IMR-90 (cell line): ENCODE measurements around the gene TRIP6. TPM values are rescaled to one million over a fixed set of nuclear protein-coding genes. Genes with fewer than 3 reads are reported as not detected.

Experiments used
- ATAC-seq: fragments of 200-7000 bp; cut with Tn5 transposase; 2 replicates; pipeline ENCODE4 v1.9.1; 2020; ENCODE audit warnings: low read depth, mild to moderate bottlenecking, moderate library complexity
- BruUV-seq: library from RNA; stranded (reverse); fragments of 400-500 nt; replicated peaks from 2 replicates; lab custom pipeline; 2021; lab: Mats Ljungman, UMichigan
- CTCF ChIA-PET: fragments of 300-600 bp; formaldehyde crosslinking; extraction: SDS; loops from one replicate; lab custom pipeline; 2021; ENCODE audit warnings: antibody characterized with exemption; lab: Yijun Ruan, JAX
- POLR2A ChIA-PET: fragments of 300-600 bp; sonication (Branson Sonifier 250); formaldehyde crosslinking; loops from one replicate; lab custom pipeline; 2022; ENCODE audit warnings: antibody characterized with exemption; ENCODE audit not compliant: unreplicated experiment; lab: Charles Lee
- DNase-seq: peaks from one replicate; pipeline ENCODE4 v3.0.0; 2013
- H2AFZ ChIP-seq: replicated peaks from 2 replicates; pipeline ENCODE3; 2013; ENCODE audit warnings: low read length, mild to moderate bottlenecking; ENCODE audit not compliant: poor library complexity
- H2AK5ac ChIP-seq: 2 replicates; pipeline ENCODE4 v1.6.1; 2013; ENCODE audit warnings: low read depth, low read length, inconsistent platforms
- H2AK9ac ChIP-seq: replicated peaks from 2 replicates; pipeline ENCODE3; 2013; ENCODE audit warnings: mild to moderate bottlenecking, low read depth, low read length, moderate library complexity; ENCODE audit not compliant: poor library complexity
- H2BK120ac ChIP-seq: 2 replicates; pipeline ENCODE4 v1.6.1; 2013; ENCODE audit warnings: low read depth, low read length, inconsistent platforms
- H2BK15ac ChIP-seq: 3 replicates; pipeline ENCODE4 v1.6.1; 2013; ENCODE audit warnings: low read depth, low read length, inconsistent platforms
- H2BK20ac ChIP-seq: 2 replicates; pipeline ENCODE4 v1.6.1; 2013; ENCODE audit warnings: low read depth, mild to moderate bottlenecking, inconsistent platforms, low read length, moderate library complexity
- H2BK5ac ChIP-seq: 2 replicates; pipeline ENCODE4 v1.6.1; 2013; ENCODE audit warnings: mild to moderate bottlenecking, low read depth, low read length, inconsistent platforms; ENCODE audit not compliant: poor library complexity, severe bottlenecking
- H3K14ac ChIP-seq: replicated peaks from 2 replicates; pipeline ENCODE4 v1.6.1; 2013; ENCODE audit warnings: low read depth, low read length, inconsistent platforms
- H3K18ac ChIP-seq: 2 replicates; pipeline ENCODE4 v1.6.1; 2013; ENCODE audit warnings: low read depth, low read length, control low read depth
- H3K23ac ChIP-seq: 2 replicates; pipeline ENCODE4 v1.6.1; 2013; ENCODE audit warnings: low read depth, low read length, inconsistent platforms
- H3K27ac ChIP-seq: 2 replicates; pipeline ENCODE4 v1.5.1; 2013; ENCODE audit warnings: mild to moderate bottlenecking, control low read depth, low read length; ENCODE audit not compliant: insufficient read depth
- H3K27me3 ChIP-seq: 2 replicates; pipeline ENCODE4 v1.6.1; 2013; ENCODE audit warnings: low read length; ENCODE audit not compliant: control insufficient read depth, insufficient read depth
- H3K36me3 ChIP-seq: 2 replicates; pipeline ENCODE4 v1.6.1; 2013; ENCODE audit warnings: low read length, mixed read lengths; ENCODE audit not compliant: control insufficient read depth, insufficient read depth
- H3K4ac ChIP-seq: 2 replicates; pipeline ENCODE4 v1.6.1; 2013; ENCODE audit warnings: low read depth, low read length, inconsistent platforms
- H3K4me1 ChIP-seq: 2 replicates; pipeline ENCODE4 v1.6.1; 2013; ENCODE audit warnings: low read length, mixed read lengths; ENCODE audit not compliant: control insufficient read depth, insufficient read depth
- H3K4me2 ChIP-seq: 2 replicates; pipeline ENCODE4 v1.6.1; 2013; ENCODE audit warnings: low read depth, mild to moderate bottlenecking, control low read depth, low read length, moderate library complexity
- H3K4me3 ChIP-seq: 2 replicates; pipeline ENCODE4 v1.5.1; 2013; ENCODE audit warnings: low read depth, mild to moderate bottlenecking, control low read depth, low read length, moderate library complexity; ENCODE audit not compliant: insufficient read depth
- H3K56ac ChIP-seq: 2 replicates; pipeline ENCODE4 v1.6.1; 2013; ENCODE audit warnings: low read length, inconsistent platforms; ENCODE audit not compliant: insufficient read depth; ENCODE audit errors: extremely low read depth
- H3K79me1 ChIP-seq, 2 experiments: 2 replicates each; pipeline ENCODE4 v1.6.1; 2013; ENCODE audit warnings: low read length in 2 of 2, inconsistent platforms in 1 of 2, low read depth in 1 of 2
- H3K9ac ChIP-seq: 2 replicates; pipeline ENCODE4 v1.6.1; 2013; ENCODE audit warnings: low read depth, low read length, control low read depth
- H3K9me1 ChIP-seq: 2 replicates; pipeline ENCODE4 v1.6.1; 2013; ENCODE audit warnings: low read length, inconsistent platforms; ENCODE audit not compliant: insufficient read depth
- H3K9me3 ChIP-seq: 2 replicates; pipeline ENCODE4 v1.6.1; 2013; ENCODE audit warnings: low read length; ENCODE audit not compliant: control insufficient read depth, insufficient read depth
- H4K20me1 ChIP-seq: 2 replicates; pipeline ENCODE4 v1.6.1; 2013; ENCODE audit warnings: low read length, inconsistent platforms; ENCODE audit not compliant: insufficient read depth
- H4K5ac ChIP-seq: 2 replicates; pipeline ENCODE4 v1.6.1; 2013; ENCODE audit warnings: mild to moderate bottlenecking, low read depth, low read length, control low read depth
- H4K8ac ChIP-seq, 2 experiments: 2 replicates each; pipeline ENCODE4 v1.6.1; 2013; ENCODE audit warnings: low read depth in 2 of 2, low read length in 2 of 2, control low read depth in 1 of 2, inconsistent platforms in 1 of 2
- H4K91ac ChIP-seq: 2 replicates; pipeline ENCODE4 v1.6.1; 2013; ENCODE audit warnings: low read depth, low read length, inconsistent platforms; ENCODE audit not compliant: insufficient read depth
- BHLHE40 ChIP-seq: fragments of 150-350 bp; IDR thresholded peaks from 2 replicates; pipeline ENCODE4 v1.6.1; 2016; ENCODE audit warnings: mild to moderate bottlenecking, low read depth, low read length
- CEBPB ChIP-seq: IDR thresholded peaks from 2 replicates; pipeline ENCODE4 v1.6.1; 2012; ENCODE audit warnings: low read depth, low read length, improper control_type of control experiment
- CHD1 ChIP-seq: IDR thresholded peaks from 2 replicates; pipeline ENCODE4 v1.6.1; 2012; ENCODE audit warnings: low read depth, low read length, improper control_type of control experiment
- ELK1 ChIP-seq: fragments of 150-350 bp; IDR thresholded peaks from 2 replicates; pipeline ENCODE4 v1.6.1; 2016; ENCODE audit warnings: low read depth, mild to moderate bottlenecking, low read length, moderate library complexity, borderline replicate concordance
- FOS ChIP-seq: fragments of 150-350 bp; IDR thresholded peaks from 2 replicates; pipeline ENCODE4 v1.6.1; 2016; ENCODE audit warnings: low read depth, low read length
- MAFK ChIP-seq: IDR thresholded peaks from 2 replicates; pipeline ENCODE4 v1.6.1; 2012; ENCODE audit warnings: low read depth, low read length, improper control_type of control experiment
- MAZ ChIP-seq: IDR thresholded peaks from 2 replicates; pipeline ENCODE4 v1.6.1; 2012; ENCODE audit warnings: low read depth, mild to moderate bottlenecking, low read length, improper control_type of control experiment, moderate library complexity, borderline replicate concordance
- MXI1 ChIP-seq: IDR thresholded peaks from 2 replicates; pipeline ENCODE4 v1.6.1; 2012; ENCODE audit warnings: low read depth, mild to moderate bottlenecking, low read length, moderate library complexity, borderline replicate concordance
- NFE2L2 ChIP-seq: fragments of 150-350 bp; IDR thresholded peaks from 2 replicates; pipeline ENCODE4 v1.6.1; 2016; ENCODE audit warnings: low read depth, mild to moderate bottlenecking, low read length
- POLR2A ChIP-seq: IDR thresholded peaks from 2 replicates; pipeline ENCODE4 v1.6.1; 2012; ENCODE audit warnings: mild to moderate bottlenecking, low read depth, low read length
- RAD21 ChIP-seq: IDR thresholded peaks from 2 replicates; pipeline ENCODE4 v1.6.1; 2012; ENCODE audit warnings: low read length, improper control_type of control experiment
- RCOR1 ChIP-seq: IDR thresholded peaks from 2 replicates; pipeline ENCODE4 v1.6.1; 2012; ENCODE audit warnings: mild to moderate bottlenecking, low read length, improper control_type of control experiment; ENCODE audit not compliant: insufficient replicate concordance
- RFX5 ChIP-seq: IDR thresholded peaks from 2 replicates; pipeline ENCODE4 v1.8.0; 2012; ENCODE audit warnings: low read depth, mild to moderate bottlenecking, low read length, moderate library complexity
- SMC3 ChIP-seq: fragments of 150-350 bp; IDR thresholded peaks from 2 replicates; pipeline ENCODE4 v1.6.1; 2016; ENCODE audit warnings: low read depth, mild to moderate bottlenecking, antibody characterized with exemption, low read length, moderate library complexity
- USF2 ChIP-seq: fragments of 150-350 bp; IDR thresholded peaks from 2 replicates; pipeline ENCODE4 v1.6.1; 2017; ENCODE audit warnings: mild to moderate bottlenecking, antibody characterized with exemption, low read length, low read depth
- WGBS, 2 experiments: methylation state at CpG; one replicate each; pipeline versions ENCODE4 v1.1.5 to v1.1.7; 2013; ENCODE audit warnings: missing lambda C conversion rate in 2 of 2; ENCODE audit not compliant: insufficient read length in 1 of 2; ENCODE audit errors: extremely low coverage in 2 of 2; 5-methylcytosine and 5-hydroxymethylcytosine counted together
- dilution Hi-C: fragments of 300-500 bp; cut with HindIII; formaldehyde crosslinking; loops from one replicate; pipeline ENCODE4 v1.14.3; 2018; ENCODE audit warnings: low sequenced_read_pairs; ENCODE audit not compliant: unreplicated experiment
- in situ Hi-C: fragments of 300-500 bp; cut with MboI; formaldehyde crosslinking; loops from 3 replicates; pipeline ENCODE4 v1.14.3; 2019; ENCODE audit warnings: low sequenced_read_pairs, inconsistent platforms, mixed read lengths
- intact Hi-C: fragments of 100-400 bp; cut with micrococcal nuclease; formaldehyde crosslinking; loops from 2 replicates; pipeline ENCODE4 v1.10.0; 2022
- polyA plus RNA-seq, 3 experiments: library from polyadenylated mRNA; depleted of rRNA; stranded (reverse); fragments of >200 nt; gene quantifications; 2 replicates each; pipeline ENCODE4 v1.2.3, GENCODE V29; 2012; ENCODE audit warnings: low replicate concordance in 1 of 3
- total RNA-seq: library from RNA; depleted of rRNA; stranded (reverse); fragments of >200 nt; gene quantifications from 2 replicates; pipeline ENCODE4 v1.2.3, GENCODE V29; 2012
- TF ChIP-seq, protein P1 (sequence below): conservative IDR thresholded peaks from 2 replicates; pipeline ENCODE4 v1.5.1; 2012; ENCODE audit warnings: mild to moderate bottlenecking, low read depth, low read length, improper control_type of control experiment

The TRIP6 gene
- total and polyA plus RNA-seq, 2 of the 4 experiments (the other 2 are of a cell fraction) = 36.4 to 72.3 TPM

- Histone ChIP-seq H2AFZ (no peak overlapping the region), H3K4me2 (no peak overlapping the region), H3K23ac (no peak overlapping the region), H3K27me3 (no peaks in the 10 kb centered on the region), H3K14ac (no peak overlapping the region), H2BK120ac (no peak overlapping the region), H4K5ac (no peak overlapping the region), H4K91ac (no peak overlapping the region), H3K4ac (0 out of 2 replicates have a peak overlapping the region, but pooled peaks have one; percentile 9), H3K56ac (no peak overlapping the region), H2BK20ac (no peak overlapping the region), H2AK9ac (peak overlapping the region; percentile 84), H3K79me1 (peaks cover 3 to 35% of the 10 kb centered on the region in 2 experiments), H2BK5ac (no peak overlapping the region), H3K9me3 (no peaks in the 10 kb centered on the region), H3K4me1 (peaks cover 18% of the 10 kb centered on the region), H3K27ac (no peak overlapping the region), H3K18ac (no peak overlapping the region), H4K8ac (no peak overlapping the region), H3K9ac (no peak overlapping the region), H3K4me3 (no peak overlapping the region), H2AK5ac (peak overlapping the region; percentile 49), H3K36me3 (peaks cover 24% of the 10 kb centered on the region), H2BK15ac (no peak overlapping the region), H3K9me1 (peaks cover 4% of the 10 kb centered on the region; the same call in 1 of the 2 replicates), H4K20me1 (0 out of 2 replicates have a peak, but pooled peaks cover 3% of the 10 kb centered on the region)
- intact Hi-C loops (no loop called here), dilution Hi-C loops (no loop called here), in situ Hi-C loops (loop anchor here (25.0 kb wide), 2 partner anchors 278 to 403 kb away; partner anchors contain the start of genes FBXO24, LRCH4 and SPACDR)
- ChIA-PET POLR2A (no interaction called here), CTCF (no interaction called here)
- WGBS, 2 experiments = 77% methylated on average over 7 of the region's 17 CpGs; no CpG with 5 or more reads in 1 of the 2 experiments
- DNase-seq (peak; percentile 45), ATAC-seq (no peak)
- no TSS peak for BruUV-seq
- TF ChIP-seq BHLHE40 (no peak), CEBPB (no peak), MAFK (no peak), MXI1 (no peak), MAZ (no peak), RFX5 (no peak), SMC3 (no peak), USF2 (no peak), FOS (no peak), CHD1 (no peak), NFE2L2 (no peak), ELK1 (no peak), POLR2A (no peak), RAD21 (no peak), RCOR1 (no peak)
- TF ChIP-seq, protein P1, sequence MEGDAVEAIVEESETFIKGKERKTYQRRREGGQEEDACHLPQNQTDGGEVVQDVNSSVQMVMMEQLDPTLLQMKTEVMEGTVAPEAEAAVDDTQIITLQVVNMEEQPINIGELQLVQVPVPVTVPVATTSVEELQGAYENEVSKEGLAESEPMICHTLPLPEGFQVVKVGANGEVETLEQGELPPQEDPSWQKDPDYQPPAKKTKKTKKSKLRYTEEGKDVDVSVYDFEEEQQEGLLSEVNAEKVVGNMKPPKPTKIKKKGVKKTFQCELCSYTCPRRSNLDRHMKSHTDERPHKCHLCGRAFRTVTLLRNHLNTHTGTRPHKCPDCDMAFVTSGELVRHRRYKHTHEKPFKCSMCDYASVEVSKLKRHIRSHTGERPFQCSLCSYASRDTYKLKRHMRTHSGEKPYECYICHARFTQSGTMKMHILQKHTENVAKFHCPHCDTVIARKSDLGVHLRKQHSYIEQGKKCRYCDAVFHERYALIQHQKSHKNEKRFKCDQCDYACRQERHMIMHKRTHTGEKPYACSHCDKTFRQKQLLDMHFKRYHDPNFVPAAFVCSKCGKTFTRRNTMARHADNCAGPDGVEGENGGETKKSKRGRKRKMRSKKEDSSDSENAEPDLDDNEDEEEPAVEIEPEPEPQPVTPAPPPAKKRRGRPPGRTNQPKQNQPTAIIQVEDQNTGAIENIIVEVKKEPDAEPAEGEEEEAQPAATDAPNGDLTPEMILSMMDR = no peak
These were observed 1.7 kb upstream of the TRIP6 start for GRCh38 chr7:100865372-100865911.
